HCT116 (cell line): ENCODE results near the gene SORCS2. TPM values are rescaled to one million over a fixed set of nuclear protein-coding genes. Genes with fewer than 3 reads are reported as not detected.

Source experiments
- ATAC-seq: fragments of 200-7000 bp; cut with Tn5 transposase; 2 replicates; pipeline ENCODE4 v1.9.1; 2020; ENCODE audit warnings: mild to moderate bottlenecking, moderate library complexity
- BruUV-seq: library from RNA; stranded (reverse); fragments of 400-500 nt; replicated peaks from 2 replicates; lab custom pipeline; 2021; lab: Mats Ljungman, UMichigan
- CTCF ChIA-PET: fragments of 300-600 bp; sonication (Branson Sonifier 250); formaldehyde crosslinking; loops from one replicate; lab custom pipeline; 2021; ENCODE audit warnings: antibody characterized with exemption; lab: Charles Lee
- POLR2A ChIA-PET: fragments of 300-600, 350-600 bp; sonication (Branson Sonifier 250); formaldehyde crosslinking; loops from one replicate; lab custom pipeline; 2021; ENCODE audit warnings: antibody characterized with exemption; lab: Charles Lee
- RAD21 ChIA-PET, 2 experiments: fragments of 300-600 bp; sonication (Branson Sonifier 250); formaldehyde crosslinking; loops; one replicate each; lab custom pipeline; 2023; ENCODE audit warnings: low total read pairs in 2 of 2; ENCODE audit not compliant: uncharacterized antibody in 2 of 2, unreplicated experiment in 2 of 2, low non-redundant PET in 1 of 2; lab: Charles Lee
- DNase-seq: peaks from one replicate; pipeline ENCODE4 v3.0.0-alpha.2; 2010; ENCODE audit warnings: low read depth, low spot score
- H2AFZ ChIP-seq: fragments of 200-600 bp; shearing (Covaris generic), sonication (generic); 2 replicates; pipeline ENCODE4 v1.6.1; 2017; ENCODE audit warnings: low read depth, mixed run types, mixed read lengths, antibody characterized with exemption, low read length; ENCODE audit not compliant: poor library complexity, severe bottlenecking
- H3K27ac ChIP-seq: 2 replicates; pipeline ENCODE4 v1.5.1; 2012; ENCODE audit warnings: low read depth, low read length
- H3K27me3 ChIP-seq: fragments of 200-600 bp; sonication (generic); 2 replicates; pipeline ENCODE4 v1.6.1; 2016; ENCODE audit warnings: mixed run types, low read length, mixed read lengths; ENCODE audit not compliant: insufficient read depth
- H3K36me3 ChIP-seq, 2 experiments: fragments of 200-500 bp in 1 of 2; fragments of 200-600 bp in 1 of 2; sonication (Bioruptor generic) in 1 of 2; sonication (generic) in 1 of 2; 2 replicates each; pipeline versions ENCODE4 v1.5.1 to v1.6.1; 2014 to 2016; ENCODE audit warnings: low read length in 2 of 2, inconsistent platforms in 1 of 2, mixed read lengths in 1 of 2, mixed run types in 1 of 2; ENCODE audit not compliant: insufficient read depth in 2 of 2, control insufficient read depth in 1 of 2
- H3K4me1 ChIP-seq, 2 experiments: fragments of 200-600 bp in 1 of 2; sonication (generic) in 1 of 2; 2 replicates each; pipeline versions ENCODE4 v1.5.1 to v1.6.1; 2012 to 2017; ENCODE audit warnings: low read length in 2 of 2, inconsistent platforms in 1 of 2, mild to moderate bottlenecking in 1 of 2, mixed read lengths in 1 of 2, mixed run types in 1 of 2, moderate library complexity in 1 of 2; ENCODE audit not compliant: insufficient read depth in 2 of 2, control insufficient read depth in 1 of 2
- H3K4me2 ChIP-seq: fragments of 200-600 bp; sonication (generic); 2 replicates; pipeline ENCODE4 v1.6.1; 2017; ENCODE audit warnings: mixed run types, low read length, mixed read lengths
- H3K4me3 ChIP-seq, 2 experiments: fragments of 200-600 bp in 1 of 2; sonication (generic) in 1 of 2; replicated peaks in 1 of 2; 2 replicates each; pipeline ENCODE4 v1.5.1; 2011 to 2016; ENCODE audit warnings: low read length in 2 of 2, control low read depth in 1 of 2, low read depth in 1 of 2, mild to moderate bottlenecking in 1 of 2, mixed read lengths in 1 of 2, mixed run types in 1 of 2
- H3K79me2 ChIP-seq: fragments of 200-600 bp; sonication (generic); 2 replicates; pipeline ENCODE4 v1.6.1; 2017; ENCODE audit warnings: mild to moderate bottlenecking, mixed run types, low read length, moderate library complexity, mixed read lengths; ENCODE audit not compliant: insufficient read depth
- H3K9ac ChIP-seq: fragments of 200-600 bp; sonication (generic); 2 replicates; pipeline ENCODE4 v1.6.1; 2016; ENCODE audit warnings: low read length, mixed read lengths
- H3K9me2 ChIP-seq: fragments of 200-600 bp; sonication (generic), shearing (Covaris generic); 2 replicates; pipeline ENCODE4 v1.6.1; 2017; ENCODE audit warnings: mixed run types, mild to moderate bottlenecking, moderate library complexity; ENCODE audit not compliant: insufficient read depth
- H3K9me3 ChIP-seq, 2 experiments: fragments of 200-500 bp in 1 of 2; fragments of 200-600 bp in 1 of 2; sonication (Bioruptor generic) in 1 of 2; sonication (generic) in 1 of 2; 2 replicates each; pipeline ENCODE4 v1.6.1; 2014 to 2017; ENCODE audit warnings: low read length in 2 of 2, mixed read lengths in 2 of 2, inconsistent platforms in 1 of 2, low read depth in 1 of 2, mild to moderate bottlenecking in 1 of 2, mixed run types in 1 of 2, moderate library complexity in 1 of 2; ENCODE audit not compliant: control insufficient read depth in 1 of 2, insufficient read depth in 1 of 2
- H4K20me1 ChIP-seq: fragments of 200-600 bp; sonication (generic), shearing (Covaris generic); 2 replicates; pipeline ENCODE4 v1.6.1; 2017; ENCODE audit warnings: mixed run types, mild to moderate bottlenecking, moderate library complexity; ENCODE audit not compliant: insufficient read depth
- EZH2 ChIP-seq: fragments of 200-600 bp; sonication (generic); IDR thresholded peaks from 2 replicates; pipeline ENCODE4 v1.6.1; 2017; ENCODE audit warnings: antibody characterized with exemption, mixed run types
- EZH2phosphoT487 ChIP-seq: fragments of 200-600 bp; IDR thresholded peaks from 2 replicates; pipeline ENCODE4 v1.6.1; 2018; ENCODE audit warnings: antibody characterized with exemption, borderline replicate concordance
- FOSL1 ChIP-seq: IDR thresholded peaks from 2 replicates; pipeline ENCODE4 v1.6.1; 2012; ENCODE audit warnings: low read depth
- POLR2A ChIP-seq: IDR thresholded peaks from 2 replicates; pipeline ENCODE4 v1.7.0; 2011; ENCODE audit warnings: borderline replicate concordance; ENCODE audit not compliant: insufficient read depth, insufficient read length; ENCODE audit errors: extremely low read depth
- SIN3A ChIP-seq: IDR thresholded peaks from 2 replicates; pipeline ENCODE4 v1.6.1; 2012; ENCODE audit warnings: low read depth
- SP1 ChIP-seq: IDR thresholded peaks from 2 replicates; pipeline ENCODE4 v1.6.1; 2012; ENCODE audit warnings: low read depth
- ZFX ChIP-seq: fragments of 450-650 bp; IDR thresholded peaks from 2 replicates; pipeline ENCODE4 v1.6.1; 2017
- ZNF274 ChIP-seq: fragments of 200-500 bp; sonication (Bioruptor generic); IDR thresholded peaks from 2 replicates; pipeline ENCODE4 v1.6.1; 2014; ENCODE audit warnings: mild to moderate bottlenecking, low read depth, low read length, inconsistent platforms
- intact Hi-C: fragments of 100-400 bp; cut with micrococcal nuclease; formaldehyde crosslinking; loops from 2 replicates; pipeline ENCODE4 v1.10.0; 2022
- total RNA-seq: library from RNA; stranded (reverse); gene quantifications from one replicate; pipeline ENCODE4 v1.2.1, GENCODE V29; 2021; ENCODE audit not compliant: unreplicated experiment
- TF ChIP-seq, protein P1 (sequence below): IDR thresholded peaks from 2 replicates; pipeline ENCODE4 v1.6.1; 2011; ENCODE audit warnings: mild to moderate bottlenecking, low read length, moderate library complexity; ENCODE audit not compliant: insufficient replicate concordance; ENCODE audit errors: extremely low read depth
- TF ChIP-seq, protein P2 (sequence below): IDR thresholded peaks from 2 replicates; pipeline ENCODE4 v1.6.1; 2012
- TF ChIP-seq, protein P3 (sequence below), 3 experiments: fragments of 200-600 bp in 1 of 3; sonication (generic) in 1 of 3; IDR thresholded peaks in 2 of 3; conservative IDR thresholded peaks in 1 of 3; 2 replicates each; pipeline ENCODE4 v1.5.1; 2012 to 2017; ENCODE audit warnings: low read depth in 2 of 3, low read length in 2 of 3, antibody characterized with exemption in 1 of 3, borderline replicate concordance in 1 of 3, control low read depth in 1 of 3, mild to moderate bottlenecking in 1 of 3, mixed read lengths in 1 of 3, mixed run types in 1 of 3, moderate library complexity in 1 of 3; ENCODE audit not compliant: insufficient read depth in 1 of 3

The SORCS2 gene
- total RNA-seq, 1 experiment from 2014 or later, result 0.37 TPM

DNA sequence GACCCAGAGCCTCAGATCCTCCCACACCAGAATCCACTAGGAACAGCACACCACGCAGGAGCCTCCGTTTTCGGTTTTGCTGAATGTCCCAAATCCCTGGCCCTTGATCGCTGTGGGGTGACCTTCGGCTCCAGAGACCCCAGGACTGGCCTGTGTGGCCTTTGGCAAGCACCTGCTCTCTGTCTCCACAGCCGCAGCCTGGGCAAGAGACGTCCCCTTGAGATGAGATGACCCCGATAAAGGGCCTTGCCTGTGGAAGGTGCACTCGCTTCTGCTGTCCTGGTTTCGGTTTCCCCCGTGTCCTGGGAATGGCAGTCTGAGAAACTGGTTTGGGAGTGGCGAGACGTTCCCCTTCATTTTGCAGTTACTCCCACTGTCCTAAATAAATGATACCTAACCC, 232.8 kb downstream of the SORCS2 start:
- Histone ChIP-seq H2AFZ (no peak overlapping the region), H3K4me1 (peaks cover 7% of the 10 kb centered on the region in 2 experiments), H3K4me3 (no peak overlapping the region), H3K9me2 (no peaks in the 10 kb centered on the region), H3K4me2 (no peak overlapping the region), H3K9ac (no peak overlapping the region), H3K36me3 (no peaks in the 10 kb centered on the region), H3K79me2 (no peaks in the 10 kb centered on the region), H3K27me3 (no peaks in the 10 kb centered on the region), H3K27ac (no peak overlapping the region), H3K9me3 (no peaks in the 10 kb centered on the region), H4K20me1 (no peaks in the 10 kb centered on the region)
- POLR2A ChIA-PET, result no interaction called here
- intact Hi-C loops, result no loop called here
- RAD21 ChIA-PET, result no interaction called here
- CTCF ChIA-PET, result no interaction called here
- DNase-seq (no peak), ATAC-seq (no peak)
- BruUV-seq, result no TSS peak
- TF ChIP-seq, protein P1, sequence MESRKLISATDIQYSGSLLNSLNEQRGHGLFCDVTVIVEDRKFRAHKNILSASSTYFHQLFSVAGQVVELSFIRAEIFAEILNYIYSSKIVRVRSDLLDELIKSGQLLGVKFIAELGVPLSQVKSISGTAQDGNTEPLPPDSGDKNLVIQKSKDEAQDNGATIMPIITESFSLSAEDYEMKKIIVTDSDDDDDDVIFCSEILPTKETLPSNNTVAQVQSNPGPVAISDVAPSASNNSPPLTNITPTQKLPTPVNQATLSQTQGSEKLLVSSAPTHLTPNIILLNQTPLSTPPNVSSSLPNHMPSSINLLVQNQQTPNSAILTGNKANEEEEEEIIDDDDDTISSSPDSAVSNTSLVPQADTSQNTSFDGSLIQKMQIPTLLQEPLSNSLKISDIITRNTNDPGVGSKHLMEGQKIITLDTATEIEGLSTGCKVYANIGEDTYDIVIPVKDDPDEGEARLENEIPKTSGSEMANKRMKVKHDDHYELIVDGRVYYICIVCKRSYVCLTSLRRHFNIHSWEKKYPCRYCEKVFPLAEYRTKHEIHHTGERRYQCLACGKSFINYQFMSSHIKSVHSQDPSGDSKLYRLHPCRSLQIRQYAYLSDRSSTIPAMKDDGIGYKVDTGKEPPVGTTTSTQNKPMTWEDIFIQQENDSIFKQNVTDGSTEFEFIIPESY, result no peak
- TF ChIP-seq, protein P2, sequence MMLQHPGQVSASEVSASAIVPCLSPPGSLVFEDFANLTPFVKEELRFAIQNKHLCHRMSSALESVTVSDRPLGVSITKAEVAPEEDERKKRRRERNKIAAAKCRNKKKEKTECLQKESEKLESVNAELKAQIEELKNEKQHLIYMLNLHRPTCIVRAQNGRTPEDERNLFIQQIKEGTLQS, result no peak
- TF ChIP-seq EZH2phosphoT487, result no peak

DNA sequence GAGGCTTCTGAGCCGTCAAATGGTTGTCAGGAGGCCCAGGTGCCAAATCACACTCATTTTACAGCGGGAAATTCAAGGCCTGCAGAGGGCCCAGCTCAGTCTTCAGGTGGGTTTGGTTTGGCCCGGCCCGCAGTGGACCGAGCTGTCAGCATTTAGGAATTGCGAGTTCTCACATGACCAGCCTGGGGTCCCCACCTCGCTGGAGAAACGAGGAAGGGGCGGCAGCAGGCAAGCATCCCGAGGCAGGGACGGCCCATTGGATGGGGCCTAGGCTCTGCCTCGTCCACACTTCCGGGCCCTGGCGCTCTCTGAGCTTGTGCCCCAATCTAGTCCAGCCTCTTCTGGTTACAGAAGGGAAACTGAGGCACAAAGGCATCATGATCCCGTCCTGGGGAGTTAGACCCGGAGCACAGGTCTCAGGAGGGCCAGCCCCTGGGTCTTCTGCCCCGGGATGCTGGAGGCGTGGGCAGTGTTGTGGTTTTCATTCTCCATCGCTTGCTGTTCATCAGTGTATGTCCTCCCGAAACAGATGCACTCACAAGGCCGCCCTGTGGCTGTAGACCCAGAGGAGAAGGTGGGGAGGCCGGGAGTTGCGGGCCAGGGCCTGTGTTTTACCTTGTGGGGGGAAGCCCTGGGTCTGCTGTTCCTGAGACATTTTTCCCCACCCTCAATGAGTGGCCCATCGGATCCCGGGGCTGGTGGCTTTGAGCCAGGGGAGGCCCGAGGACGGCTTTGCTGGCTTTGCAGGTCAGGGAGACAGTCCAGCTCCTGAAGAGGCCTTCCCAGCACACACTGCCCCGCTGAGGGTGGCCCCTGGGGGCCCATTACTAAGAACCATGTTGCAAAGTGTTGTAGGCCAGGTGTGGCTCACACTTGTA, 233.5 kb downstream of the SORCS2 start:
- intact Hi-C loops, result no loop called here
- no peak overlapping the region for H3K27ac ChIP-seq
- BruUV-seq, result no TSS peak
- H3K27me3 ChIP-seq, result no peaks in the 10 kb centered on the region
- H4K20me1 ChIP-seq, result no peaks in the 10 kb centered on the region
- no peak overlapping the region for H3K4me3 ChIP-seq
- no peak overlapping the region for H3K4me2 ChIP-seq
- ATAC-seq (no peak), DNase-seq (no peak)
- H3K9me2 ChIP-seq, result no peaks in the 10 kb centered on the region
- no peaks in the 10 kb centered on the region for H3K36me3 ChIP-seq
- RAD21 ChIA-PET, result no interaction called here
- H3K9ac ChIP-seq, result no peak overlapping the region
- no peak overlapping the region for H2AFZ ChIP-seq
- CTCF ChIA-PET, result no interaction called here
- POLR2A ChIA-PET, result no interaction called here
- TF ChIP-seq FOSL1 (no peak), ZNF274 (no peak), SIN3A (no peak), ZFX (no peak), EZH2 (no peak), SP1 (no peak), POLR2A (no peak)
- TF ChIP-seq, protein P3, sequence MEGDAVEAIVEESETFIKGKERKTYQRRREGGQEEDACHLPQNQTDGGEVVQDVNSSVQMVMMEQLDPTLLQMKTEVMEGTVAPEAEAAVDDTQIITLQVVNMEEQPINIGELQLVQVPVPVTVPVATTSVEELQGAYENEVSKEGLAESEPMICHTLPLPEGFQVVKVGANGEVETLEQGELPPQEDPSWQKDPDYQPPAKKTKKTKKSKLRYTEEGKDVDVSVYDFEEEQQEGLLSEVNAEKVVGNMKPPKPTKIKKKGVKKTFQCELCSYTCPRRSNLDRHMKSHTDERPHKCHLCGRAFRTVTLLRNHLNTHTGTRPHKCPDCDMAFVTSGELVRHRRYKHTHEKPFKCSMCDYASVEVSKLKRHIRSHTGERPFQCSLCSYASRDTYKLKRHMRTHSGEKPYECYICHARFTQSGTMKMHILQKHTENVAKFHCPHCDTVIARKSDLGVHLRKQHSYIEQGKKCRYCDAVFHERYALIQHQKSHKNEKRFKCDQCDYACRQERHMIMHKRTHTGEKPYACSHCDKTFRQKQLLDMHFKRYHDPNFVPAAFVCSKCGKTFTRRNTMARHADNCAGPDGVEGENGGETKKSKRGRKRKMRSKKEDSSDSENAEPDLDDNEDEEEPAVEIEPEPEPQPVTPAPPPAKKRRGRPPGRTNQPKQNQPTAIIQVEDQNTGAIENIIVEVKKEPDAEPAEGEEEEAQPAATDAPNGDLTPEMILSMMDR (IDR thresholded peaks at IDR 0.05 in 2 of 3, conservative IDR thresholded peaks at IDR 0.05 in 1 of 3; ENCODE audit: borderline replicate concordance in 1 of 3, insufficient read depth in 1 of 3, low read depth in 2 of 3, low read length in 2 of 3), result no peak
- H3K4me1 ChIP-seq, result peaks cover 14% of the 10 kb centered on the region in 2 experiments
- H3K9me3 ChIP-seq, result no peaks in the 10 kb centered on the region
- H3K79me2 ChIP-seq, result no peaks in the 10 kb centered on the region
